Testis (tissue), 3 donors: Measurements from ENCODE around the gene WNT11. TPM values are rescaled to one million over a fixed set of nuclear protein-coding genes. Genes with fewer than 3 reads are reported as not detected.

Source experiments
- DNase-seq: peaks from one replicate; pipeline ENCODE4 v3.0.0-alpha.2; 2019
- H3K27ac ChIP-seq, 2 donors: fragments of 200-600 bp; sonication (generic); one replicate each; pipeline ENCODE4 v1.5.1; 2019
- H3K27me3 ChIP-seq: fragments of 200-600 bp; sonication (generic); one replicate; pipeline ENCODE4 v1.5.1; 2019
- H3K36me3 ChIP-seq: fragments of 200-600 bp; sonication (generic); one replicate; pipeline ENCODE4 v1.5.1; 2017; ENCODE audit warnings: low read depth; ENCODE audit errors: missing control alignments
- H3K4me1 ChIP-seq: fragments of 200-600 bp; sonication (generic); one replicate; pipeline ENCODE4 v1.5.1; 2019
- H3K4me3 ChIP-seq, 2 donors: fragments of 200-600 bp; sonication (generic); one replicate each; pipeline ENCODE4 v1.5.1; 2017 to 2019
- H3K9me3 ChIP-seq: fragments of 200-600 bp; sonication (generic); one replicate; pipeline ENCODE4 v1.5.1; 2017
- CTCF ChIP-seq, 3 experiments: fragments of 450-650 bp in 2 of 3; fragments of 200-600 bp in 1 of 3; sonication (generic) in 1 of 3; IDR thresholded peaks; one replicate each; pipeline ENCODE4 v1.5.1; 2016 to 2019; ENCODE audit warnings: antibody characterized with exemption in 3 of 3, mild to moderate bottlenecking in 2 of 3, moderate library complexity in 1 of 3
- POLR2A ChIP-seq: fragments of 450-650 bp; IDR thresholded peaks from one replicate; pipeline ENCODE4 v1.6.1; 2017; ENCODE audit warnings: antibody characterized with exemption, mild to moderate bottlenecking, moderate library complexity
- WGBS, 2 donors: methylation state at CpG; one replicate each; pipeline ENCODE4 v1.1.5; 2018; 5-methylcytosine and 5-hydroxymethylcytosine counted together
- intact Hi-C: fragments of 100-400 bp; cut with DNase I; formaldehyde crosslinking; loops from one replicate; pipeline ENCODE4 v1.15.1; 2023; ENCODE audit warnings: low total_unique reads
- polyA plus RNA-seq: library from polyadenylated mRNA; stranded (reverse); fragments of 350-450 nt; fragmentation: Illumina TruSeq; extraction: RNeasy Lipid Tissue Mini Kit (QIAGEN cat#74804); gene quantifications from one replicate; pipeline ENCODE4 v1.2.3, GENCODE V29; 2014; ENCODE audit warnings: low read depth, low replicate concordance; ENCODE audit not compliant: insufficient read depth
- total RNA-seq, 2 donors: library from RNA; depleted of rRNA; stranded (reverse); fragments of >200 nt; gene quantifications; one replicate each; pipeline ENCODE4 v1.2.3, GENCODE V29; 2016

Gene WNT11
- total and polyA plus RNA-seq, 3 donors from 2014 or later: 2.7 to 4.3 (median 2.8) TPM

- Histone ChIP-seq H3K27me3 (no peaks in the 10 kb centered on the region), H3K4me1 (peaks cover 3% of the 10 kb centered on the region), H3K27ac (no peak overlapping the region), H3K9me3 (no peaks in the 10 kb centered on the region), H3K4me3 (no peak overlapping the region), H3K36me3 (no peaks in the 10 kb centered on the region)
- TF ChIP-seq CTCF (IDR thresholded peaks at IDR 0.05): no peak
- no peak for TF ChIP-seq POLR2A
- intact Hi-C loops: no loop called here
- no peak for DNase-seq
- 87 to 90% methylated on average over 9 to 21 of the region's 21 CpGs for WGBS, 2 donors
These were observed 11.2 kb downstream of the WNT11 start for GRCh38 chr11:76194872-76195668.

DNA sequence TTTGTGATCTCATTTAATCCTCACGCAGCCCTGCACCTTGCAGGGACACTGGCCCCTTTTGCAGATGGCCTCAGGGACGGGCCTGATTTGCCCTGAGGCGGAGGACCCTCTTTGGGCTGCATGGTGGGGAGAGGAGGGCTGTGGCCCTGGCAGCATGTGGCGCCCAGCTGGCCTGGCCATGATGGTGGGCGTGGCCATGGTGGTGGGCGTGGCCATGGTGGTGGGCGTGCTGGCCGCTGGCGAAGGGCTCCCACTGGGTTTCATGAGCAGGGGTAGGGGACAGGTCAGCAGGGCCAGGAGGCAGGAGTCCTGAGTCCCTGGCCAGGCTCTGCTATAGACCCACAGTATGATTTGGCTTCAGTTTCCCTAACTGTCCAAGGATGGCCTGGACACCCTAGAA, 13.1 kb downstream of the WNT11 start:
- Histone ChIP-seq H3K27ac (no peak overlapping the region), H3K36me3 (no peaks in the 10 kb centered on the region), H3K27me3 (no peaks in the 10 kb centered on the region), H3K9me3 (no peaks in the 10 kb centered on the region), H3K4me1 (peaks cover 3% of the 10 kb centered on the region), H3K4me3 (no peak overlapping the region)
- intact Hi-C loops: no loop called here
- 87 to 100% methylated on average over 1 to 9 of the region's 9 CpGs for WGBS, 2 donors
- no peak for DNase-seq
- no peak for TF ChIP-seq POLR2A
- no peak for TF ChIP-seq CTCF (IDR thresholded peaks at IDR 0.05)

- no peak for TF ChIP-seq CTCF (IDR thresholded peaks at IDR 0.05)
- TF ChIP-seq POLR2A: no peak
- WGBS, 2 donors: 36 to 56% methylated on average over 7 of the region's 7 CpGs
- DNase-seq: no peak
- intact Hi-C loops: no loop called here
- Histone ChIP-seq H3K4me3 (no peak overlapping the region), H3K36me3 (no peaks in the 10 kb centered on the region), H3K27me3 (no peaks in the 10 kb centered on the region), H3K27ac (no peak overlapping the region), H3K9me3 (no peaks in the 10 kb centered on the region), H3K4me1 (peaks cover 9% of the 10 kb centered on the region)
These were observed 15.9 kb downstream of the WNT11 start for GRCh38 chr11:76190376-76190775.

GRCh38 chr11:76189682-76190081, 16.6 kb downstream of the WNT11 start:
- intact Hi-C loops: no loop called here
- H3K4me3 ChIP-seq: no peak overlapping the region
- H3K36me3 ChIP-seq: no peaks in the 10 kb centered on the region
- no peaks in the 10 kb centered on the region for H3K9me3 ChIP-seq
- TF ChIP-seq CTCF (IDR thresholded peaks at IDR 0.05) (no peak), POLR2A (no peak)
- no peaks in the 10 kb centered on the region for H3K27me3 ChIP-seq
- no peak for DNase-seq
- H3K4me1 ChIP-seq: peaks cover 14% of the 10 kb centered on the region
- H3K27ac ChIP-seq: no peak overlapping the region
- WGBS, 2 donors: 79 to 93% methylated on average over 6 of the region's 6 CpGs

GRCh38 chr11:76188873-76189272, 17.4 kb downstream of the WNT11 start:
- TF ChIP-seq POLR2A (no peak), CTCF (IDR thresholded peaks at IDR 0.05) (no peak)
- Histone ChIP-seq H3K27ac (no peak overlapping the region), H3K36me3 (no peaks in the 10 kb centered on the region), H3K4me3 (no peak overlapping the region), H3K4me1 (peaks cover 18% of the 10 kb centered on the region), H3K27me3 (no peaks in the 10 kb centered on the region), H3K9me3 (no peaks in the 10 kb centered on the region)
- 74 to 84% methylated on average over 4 of the region's 4 CpGs for WGBS, 2 donors
- intact Hi-C loops: no loop called here
- DNase-seq: no peak
